ENCODE measurements around the gene TCF15. TPM values are rescaled to one million over a fixed set of nuclear protein-coding genes. Genes with fewer than 3 reads are reported as not detected.

Gene TCF15
- total RNA-seq, 4 donors from 2014 or later: not detected

DNA sequence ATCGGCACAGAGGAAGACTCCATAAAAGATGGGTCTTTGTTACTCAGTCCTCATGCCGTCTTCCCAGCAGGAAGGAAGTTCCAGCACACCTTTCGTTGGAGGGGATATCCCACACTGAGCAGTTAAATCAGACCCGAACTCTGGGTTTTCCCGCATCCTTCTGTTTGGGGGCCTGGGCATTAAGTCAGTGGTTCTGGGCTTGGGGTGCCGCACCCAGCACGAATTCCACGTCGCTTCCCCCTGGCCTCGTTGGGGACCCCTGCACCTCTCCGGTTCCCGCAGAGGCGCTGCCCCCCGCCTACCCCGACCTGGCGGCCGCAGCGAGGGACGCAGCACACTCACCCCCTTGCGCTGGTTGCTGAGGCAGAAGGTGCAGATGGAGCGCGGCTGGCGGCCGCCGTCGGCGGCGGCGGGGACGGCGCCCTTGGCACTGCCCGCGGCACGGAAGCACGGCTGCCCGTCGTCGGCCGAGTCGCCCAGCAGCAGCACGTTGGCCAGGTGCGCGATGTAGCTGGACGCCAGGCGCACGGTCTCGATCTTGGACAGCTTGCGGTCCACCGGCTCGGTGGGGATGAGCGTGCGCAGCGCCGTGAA is 641 bp downstream of the TCF15 start:
- H3K9me3 ChIP-seq: no peaks in the 10 kb centered on the region
- WGBS, 2 donors (ENCODE audit: low coverage in 1 of 2): 16 to 57% methylated on average over 1 to 39 of the region's 54 CpGs
- intact Hi-C loops (cut with DNase I; ENCODE audit: low total_unique reads): no loop called here
- DNase-seq: no peak
- in situ Hi-C loops (cut with MboI; ENCODE audit: low pct_ligation_motif_present in 1 of 4, low pct_unique_long_range_greater_than_20kb in 1 of 4, low sequenced_read_pairs in 3 of 4): no loop called here
- peaks cover 64% of the 10 kb centered on the region for H3K27me3 ChIP-seq
- no peak overlapping the region for H3K27ac ChIP-seq
- peaks cover 0 to 7% (median 3%) of the 10 kb centered on the region in 4 donors for H3K4me1 ChIP-seq
- no peak for TF ChIP-seq EP300 (IDR thresholded peaks at IDR 0.05; ENCODE audit: low read depth)
- H3K36me3 ChIP-seq: no peaks in the 10 kb centered on the region
- no peak overlapping the region for H3K4me3 ChIP-seq

DNA sequence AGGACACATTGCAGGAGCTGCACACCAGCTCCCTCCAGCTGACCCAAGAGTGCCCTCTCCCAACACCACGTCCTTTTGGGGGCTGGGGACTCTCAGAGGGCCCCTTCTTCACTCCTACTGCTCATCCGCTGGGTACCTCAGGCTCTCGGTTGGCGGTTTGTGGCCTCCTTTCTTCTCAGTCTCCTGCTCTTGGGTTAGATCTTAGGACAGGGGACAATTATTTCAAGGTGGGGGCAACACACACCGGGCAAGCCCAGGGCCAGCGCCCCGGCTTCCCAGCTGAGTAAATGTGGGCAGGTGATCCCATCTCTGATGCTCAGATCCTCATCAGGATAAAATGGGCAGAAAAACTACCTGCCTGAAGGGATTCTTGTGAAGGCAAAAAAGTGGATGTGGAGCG is 1.1 kb downstream of the TCF15 start:
- no peak overlapping the region for H3K4me3 ChIP-seq
- H3K4me1 ChIP-seq: peaks cover 0 to 7% (median 3%) of the 10 kb centered on the region in 4 donors
- 65 to 73% methylated on average over 2 to 8 of the region's 8 CpGs for WGBS, 2 donors (ENCODE audit: low coverage in 1 of 2)
- no peaks in the 10 kb centered on the region for H3K9me3 ChIP-seq
- H3K27ac ChIP-seq: no peak overlapping the region
- no peaks in the 10 kb centered on the region for H3K36me3 ChIP-seq
- DNase-seq: no peak
- peaks cover 62% of the 10 kb centered on the region for H3K27me3 ChIP-seq
- no peak for TF ChIP-seq EP300 (IDR thresholded peaks at IDR 0.05; ENCODE audit: low read depth)
- no peak for TF ChIP-seq POLR2A (IDR thresholded peaks at IDR 0.05)
- no peak for TF ChIP-seq POLR2AphosphoS5 (IDR thresholded peaks at IDR 0.05)
- TF ChIP-seq, protein P1, sequence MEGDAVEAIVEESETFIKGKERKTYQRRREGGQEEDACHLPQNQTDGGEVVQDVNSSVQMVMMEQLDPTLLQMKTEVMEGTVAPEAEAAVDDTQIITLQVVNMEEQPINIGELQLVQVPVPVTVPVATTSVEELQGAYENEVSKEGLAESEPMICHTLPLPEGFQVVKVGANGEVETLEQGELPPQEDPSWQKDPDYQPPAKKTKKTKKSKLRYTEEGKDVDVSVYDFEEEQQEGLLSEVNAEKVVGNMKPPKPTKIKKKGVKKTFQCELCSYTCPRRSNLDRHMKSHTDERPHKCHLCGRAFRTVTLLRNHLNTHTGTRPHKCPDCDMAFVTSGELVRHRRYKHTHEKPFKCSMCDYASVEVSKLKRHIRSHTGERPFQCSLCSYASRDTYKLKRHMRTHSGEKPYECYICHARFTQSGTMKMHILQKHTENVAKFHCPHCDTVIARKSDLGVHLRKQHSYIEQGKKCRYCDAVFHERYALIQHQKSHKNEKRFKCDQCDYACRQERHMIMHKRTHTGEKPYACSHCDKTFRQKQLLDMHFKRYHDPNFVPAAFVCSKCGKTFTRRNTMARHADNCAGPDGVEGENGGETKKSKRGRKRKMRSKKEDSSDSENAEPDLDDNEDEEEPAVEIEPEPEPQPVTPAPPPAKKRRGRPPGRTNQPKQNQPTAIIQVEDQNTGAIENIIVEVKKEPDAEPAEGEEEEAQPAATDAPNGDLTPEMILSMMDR (IDR thresholded peaks at IDR 0.05): no peak
- in situ Hi-C loops (cut with MboI; ENCODE audit: low pct_ligation_motif_present in 1 of 4, low pct_unique_long_range_greater_than_20kb in 1 of 4, low sequenced_read_pairs in 3 of 4) (no loop called here), intact Hi-C loops (cut with DNase I; ENCODE audit: low total_unique reads) (no loop called here)

DNA sequence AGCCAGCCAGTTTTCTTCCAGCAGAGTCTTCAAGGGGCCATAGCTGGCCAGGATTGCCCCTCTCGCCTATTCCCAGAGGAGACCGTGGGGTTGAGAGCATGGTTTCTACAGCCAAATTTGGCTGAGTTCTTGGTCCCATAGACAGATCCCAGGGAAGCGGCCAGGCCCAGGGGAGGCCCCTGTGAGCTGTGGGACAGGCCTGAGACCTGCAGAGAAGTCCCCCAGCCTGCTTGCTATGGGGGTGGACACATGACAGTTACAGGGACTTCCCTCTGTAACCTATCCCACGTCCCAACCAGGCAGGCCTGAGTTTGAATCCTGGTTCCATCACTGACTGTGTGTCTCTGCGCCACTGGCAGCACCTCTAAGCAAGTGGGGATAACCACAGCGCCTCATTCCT is 2.6 kb downstream of the TCF15 start:
- Histone ChIP-seq H3K27me3 (peaks cover 51% of the 10 kb centered on the region), H3K9me3 (no peaks in the 10 kb centered on the region), H3K27ac (no peak overlapping the region), H3K36me3 (no peaks in the 10 kb centered on the region), H3K4me3 (no peak overlapping the region), H3K4me1 (peaks cover 0 to 7% (median 3%) of the 10 kb centered on the region in 4 donors)
- no peak for DNase-seq
- intact Hi-C loops (cut with DNase I; ENCODE audit: low total_unique reads): no loop called here
- TF ChIP-seq POLR2A (IDR thresholded peaks at IDR 0.05) (no peak), EP300 (IDR thresholded peaks at IDR 0.05; ENCODE audit: low read depth) (no peak), POLR2AphosphoS5 (IDR thresholded peaks at IDR 0.05) (no peak)
- WGBS, 2 donors (ENCODE audit: low coverage in 1 of 2): 85 to 90% methylated on average over 2 to 6 of the region's 6 CpGs
- in situ Hi-C loops (cut with MboI; ENCODE audit: low pct_ligation_motif_present in 1 of 4, low pct_unique_long_range_greater_than_20kb in 1 of 4, low sequenced_read_pairs in 3 of 4): no loop called here

GRCh38 chr20:605237-605636 is 4.9 kb downstream of the TCF15 start:
- no peak overlapping the region for H3K27ac ChIP-seq
- intact Hi-C loops (cut with DNase I; ENCODE audit: low total_unique reads) (no loop called here), in situ Hi-C loops (cut with MboI; ENCODE audit: low pct_ligation_motif_present in 1 of 4, low pct_unique_long_range_greater_than_20kb in 1 of 4, low sequenced_read_pairs in 3 of 4) (no loop called here)

DNA sequence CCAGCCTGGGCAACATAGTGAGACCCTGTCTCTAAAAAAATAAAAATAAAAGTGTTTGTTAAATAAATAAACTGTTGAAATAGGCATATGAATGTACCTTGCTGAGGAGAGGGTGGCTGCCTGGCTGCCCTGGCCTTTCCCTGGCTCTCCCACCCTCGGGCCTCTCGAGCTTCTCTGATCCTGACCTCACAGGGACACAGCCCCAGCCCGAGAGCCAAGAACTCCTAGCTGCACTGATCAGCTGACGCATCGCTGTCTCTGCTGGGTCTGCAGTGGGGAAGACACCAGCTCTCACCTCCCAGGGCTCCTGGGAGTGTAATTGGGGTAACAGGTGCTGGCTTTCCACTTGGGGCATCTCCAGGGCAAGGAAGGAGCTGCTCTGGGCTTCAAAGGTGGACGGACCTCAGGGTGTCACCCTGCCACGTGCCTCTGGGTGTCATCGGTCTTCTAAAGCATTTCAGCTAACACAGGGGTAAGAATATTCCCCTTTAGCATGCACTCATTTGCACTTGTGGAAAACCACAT is 6.9 kb downstream of the TCF15 start:
- Histone ChIP-seq H3K36me3 (no peaks in the 10 kb centered on the region), H3K4me3 (no peak overlapping the region), H3K4me1 (no peaks in the 10 kb centered on the region), H3K9me3 (no peaks in the 10 kb centered on the region), H3K27me3 (peaks cover 11% of the 10 kb centered on the region), H3K27ac (no peak overlapping the region)
- intact Hi-C loops (cut with DNase I; ENCODE audit: low total_unique reads) (no loop called here), in situ Hi-C loops (cut with MboI; ENCODE audit: low pct_ligation_motif_present in 1 of 4, low pct_unique_long_range_greater_than_20kb in 1 of 4, low sequenced_read_pairs in 3 of 4) (no loop called here)
- no peak for DNase-seq
- WGBS, 2 donors (ENCODE audit: low coverage in 1 of 2): 53 to 72% methylated on average over 3 to 8 of the region's 8 CpGs
- TF ChIP-seq POLR2AphosphoS5 (IDR thresholded peaks at IDR 0.05) (no peak), POLR2A (IDR thresholded peaks at IDR 0.05) (no peak), EP300 (IDR thresholded peaks at IDR 0.05; ENCODE audit: low read depth) (no peak)
- TF ChIP-seq, protein P1 (IDR thresholded peaks at IDR 0.05): no peak

More at GRCh38 chr20:605237-605636, 4.9 kb downstream of the TCF15 start:
- no peak for DNase-seq
- Histone ChIP-seq H3K4me3 (no peak overlapping the region), H3K36me3 (no peaks in the 10 kb centered on the region), H3K27me3 (peaks cover 28% of the 10 kb centered on the region), H3K9me3 (no peaks in the 10 kb centered on the region), H3K4me1 (no peaks in the 10 kb centered on the region)
- 60 to 66% methylated on average over 2 to 5 of the region's 5 CpGs for WGBS, 2 donors (ENCODE audit: low coverage in 1 of 2)
- no peak for TF ChIP-seq POLR2AphosphoS5 (IDR thresholded peaks at IDR 0.05)
- TF ChIP-seq EP300 (IDR thresholded peaks at IDR 0.05; ENCODE audit: low read depth): no peak
- TF ChIP-seq POLR2A (IDR thresholded peaks at IDR 0.05): no peak
- TF ChIP-seq, protein P1 (IDR thresholded peaks at IDR 0.05): no peak

Measured in transverse colon (tissue), 4 donors.